K562 (cell line): ENCODE measurements around the gene SYT7. TPM values are rescaled to one million over a fixed set of nuclear protein-coding genes. Genes with fewer than 3 reads are reported as not detected.

Experiments
- ATAC-seq: fragments of 200-7000 bp; cut with Tn5 transposase; 3 replicates; pipeline ENCODE4 v1.9.1; 2020; ENCODE audit warnings: moderate library complexity
- BruUV-seq: library from RNA; stranded (reverse); fragments of 400-500 nt; replicated peaks from 2 replicates; lab custom pipeline; 2021; lab: Mats Ljungman, UMichigan
- CTCF ChIA-PET: fragments of 300-600 bp; formaldehyde crosslinking; extraction: SDS; loops from one replicate; lab custom pipeline; 2021; ENCODE audit warnings: low intra/inter-chr PET ratio; lab: Yijun Ruan, JAX
- POLR2A ChIA-PET: fragments of 300-600, 350-650 bp; sonication (Branson Sonifier 250); formaldehyde crosslinking; extraction: SDS; loops from one replicate; lab custom pipeline; 2021; ENCODE audit warnings: antibody characterized with exemption, inconsistent platforms; lab: Yijun Ruan, JAX
- DNase-seq, 4 experiments: peaks; one replicate each; pipeline versions ENCODE4 v3.0.0 to v3.0.0-alpha.2; 2011 to 2018; ENCODE audit warnings: low spot score in 3 of 4, mixed read lengths in 3 of 4; ENCODE audit errors: extremely low read depth in 1 of 4
- FAIRE-seq: peaks from 2 replicates; lab custom pipeline; 2011; peaks lifted over from hg19 to GRCh38; lab: Jason Lieb, UNC
- H2AFZ ChIP-seq: 2 replicates; pipeline ENCODE4 v1.6.0; 2011; ENCODE audit warnings: low read depth, low read length, control low read depth, inconsistent platforms
- H3K27ac ChIP-seq: fragments of 200-600 bp; 3 replicates; pipeline ENCODE4 v1.8.0; 2011; ENCODE audit warnings: low read depth, mild to moderate bottlenecking, control low read depth, inconsistent platforms, low read length, moderate library complexity, mixed read lengths; ENCODE audit errors: extremely low read depth
- H3K27me3 ChIP-seq, 2 experiments: fragments of 300-600 bp in 1 of 2; 2 replicates in 1 of 2; 3 replicates in 1 of 2; pipeline versions ENCODE4 v1.6.0 to v1.8.0; 2011; ENCODE audit warnings: inconsistent platforms in 2 of 2, low read length in 2 of 2, mild to moderate bottlenecking in 1 of 2, mixed read lengths in 1 of 2, moderate library complexity in 1 of 2; ENCODE audit not compliant: control insufficient read depth in 2 of 2, insufficient read depth in 2 of 2
- H3K36me3 ChIP-seq: fragments of 300-600 bp; 3 replicates; pipeline ENCODE4 v1.8.0; 2011; ENCODE audit warnings: mild to moderate bottlenecking, low read length, inconsistent platforms; ENCODE audit not compliant: control insufficient read depth, insufficient read depth
- H3K4me1 ChIP-seq, 2 experiments: fragments of 200-600 bp in 1 of 2; replicated peaks in 1 of 2; 2 replicates in 1 of 2; 3 replicates in 1 of 2; pipeline versions ENCODE4 v1.5.1 to v1.8.0; 2011; ENCODE audit warnings: inconsistent platforms in 2 of 2, low read length in 2 of 2, mild to moderate bottlenecking in 1 of 2, mixed read lengths in 1 of 2, moderate library complexity in 1 of 2; ENCODE audit not compliant: control insufficient read depth in 2 of 2, insufficient read depth in 2 of 2
- H3K4me2 ChIP-seq: 2 replicates; pipeline ENCODE4 v1.6.1; 2011; ENCODE audit warnings: low read length, control low read depth, inconsistent platforms, mixed read lengths; ENCODE audit not compliant: insufficient read depth
- H3K4me3 ChIP-seq: fragments of 200-600 bp; sonication (generic), shearing (Covaris generic); 2 replicates; pipeline ENCODE4 v1.5.1; 2016; ENCODE audit warnings: control low read depth, inconsistent platforms
- H3K79me2 ChIP-seq: fragments of 200-600 bp; 3 replicates; pipeline ENCODE4 v1.8.0; 2011; ENCODE audit warnings: low read length, inconsistent platforms; ENCODE audit not compliant: control insufficient read depth, insufficient read depth
- H3K9ac ChIP-seq, 2 experiments: 2 replicates each; pipeline versions ENCODE4 v1.6.0 to v1.6.1; 2011; ENCODE audit warnings: low read depth in 2 of 2, low read length in 2 of 2, control low read depth in 1 of 2, inconsistent platforms in 1 of 2, mild to moderate bottlenecking in 1 of 2, mixed read lengths in 1 of 2; ENCODE audit not compliant: insufficient read depth in 1 of 2
- H3K9me1 ChIP-seq: one replicate; pipeline ENCODE4 v1.6.0; 2011; ENCODE audit warnings: inconsistent platforms, mild to moderate bottlenecking, low read length, moderate library complexity; ENCODE audit not compliant: control insufficient read depth, insufficient read depth
- H3K9me3 ChIP-seq: replicated peaks from 2 replicates; pipeline ENCODE4 v1.5.1; 2011; ENCODE audit warnings: low read depth, low read length, inconsistent platforms; ENCODE audit not compliant: control insufficient read depth, insufficient read depth
- H4K20me1 ChIP-seq: replicated peaks from 2 replicates; pipeline ENCODE4 v1.6.1; 2011; ENCODE audit warnings: low read length, inconsistent platforms, mixed read lengths; ENCODE audit not compliant: control insufficient read depth, insufficient read depth
- ARNT ChIP-seq, 2 experiments: fragments of 450-650 bp; IDR thresholded peaks; 2 replicates each; pipeline ENCODE4 v1.6.1; 2016; ENCODE audit warnings: mild to moderate bottlenecking in 1 of 2
- CHD7 ChIP-seq: fragments of 200-600 bp; sonication (generic); IDR thresholded peaks from one replicate; pipeline ENCODE4 v1.6.1; 2012; ENCODE audit warnings: mild to moderate bottlenecking, low read depth, low read length, inconsistent platforms
- DDX20 ChIP-seq: fragments of 450-650 bp; IDR thresholded peaks from 2 replicates; pipeline ENCODE4 v1.6.1; 2016; ENCODE audit warnings: missing genetic modification characterization, low read depth, mild to moderate bottlenecking, missing compliant biosample characterization, moderate library complexity
- HDGF ChIP-seq: fragments of 450-650 bp; IDR thresholded peaks from 2 replicates; pipeline ENCODE4 v1.6.1; 2016
- HINFP ChIP-seq: fragments of 450-650 bp; conservative IDR thresholded peaks from 2 replicates; pipeline ENCODE4 v1.6.1; 2016; ENCODE audit warnings: missing genetic modification characterization, low read depth, mild to moderate bottlenecking, control low read depth, missing compliant biosample characterization
- ZNF224 ChIP-seq: sonication (generic); formaldehyde crosslinking; IDR thresholded peaks from 2 replicates; pipeline ENCODE4 v1.8.0; 2022; ENCODE audit warnings: mild to moderate bottlenecking, missing genetic modification reagents
- ZNF263 ChIP-seq: sonication (generic); formaldehyde crosslinking; IDR thresholded peaks from 2 replicates; pipeline ENCODE4 v1.8.0; 2022; ENCODE audit warnings: mild to moderate bottlenecking, missing genetic modification reagents, borderline replicate concordance
- WGBS: fragments of 100-300 bp; shearing (Covaris generic); methylation state at CpG from one replicate; pipeline ENCODE4 v1.1.6; 2016; ENCODE audit warnings: low coverage, mixed read lengths; ENCODE audit not compliant: insufficient coverage; ENCODE audit errors: missing lambda C conversion rate; 5-methylcytosine and 5-hydroxymethylcytosine counted together
- in situ Hi-C: fragments of 300-500 bp; cut with MboI; formaldehyde crosslinking; loops from 4 replicates; pipeline ENCODE4 v1.15.0; 2018; ENCODE audit warnings: inconsistent platforms, mixed read lengths
- intact Hi-C: fragments of 100-400 bp; cut with micrococcal nuclease; formaldehyde crosslinking; loops from 2 replicates; pipeline ENCODE4 v1.14.2; 2022
- polyA plus RNA-seq, 8 experiments: library from polyadenylated mRNA; depleted of rRNA in 4 of 8; stranded (reverse) in 5 of 8; unstranded in 3 of 8; fragments of >200 nt; fragmentation: Nextera tagmentation in 2 of 8; fragmentation: Illumina TruSeq in 1 of 8; extraction: Ambion mirVana in 2 of 8; extraction: Trizol in 1 of 8; gene quantifications; 2 replicates each; pipeline versions ENCODE4 v1.2.1 to v1.2.3, GENCODE V29; 2011 to 2014; ENCODE audit warnings: inconsistent platforms in 1 of 8, missing spikeins in 1 of 8
- total RNA-seq, 7 experiments: library from RNA; depleted of rRNA in 6 of 7; stranded (reverse); fragments of >200 nt in 6 of 7; fragmentation: Illumina TruSeq in 2 of 7; extraction: Trizol in 2 of 7; gene quantifications; 2 replicates each; pipeline versions ENCODE4 v1.2.1 to v1.2.3, GENCODE V29; 2011 to 2021; ENCODE audit warnings: low replicate concordance in 1 of 7

SYT7 gene
- total and polyA plus RNA-seq, 9 of the 15 experiments (the other 6 are each of a cell fraction or from before 2014, with no cell fraction given): 0.01 to 0.51 (median 0.16) TPM; not detected in 1

- Histone ChIP-seq H3K9ac (no peak overlapping the region), H3K4me1 (peaks cover 0 to 6% of the 10 kb centered on the region in 2 experiments; a peak in 1 of 5 replicates), H3K27me3 (peaks cover 56 to 86% of the 10 kb centered on the region in 2 experiments; a peak in 4 of 5 replicates), H2AFZ (no peak overlapping the region), H3K4me2 (no peak overlapping the region), H3K36me3 (no peaks in the 10 kb centered on the region), H3K27ac (no peak overlapping the region), H3K9me1 (no peaks in the 10 kb centered on the region), H3K4me3 (no peak overlapping the region), H3K9me3 (no peaks in the 10 kb centered on the region), H3K79me2 (no peaks in the 10 kb centered on the region), H4K20me1 (no peaks in the 10 kb centered on the region; the same call in none of the 2 replicates)
- WGBS: under 1% methylated on average over 21 of the region's 21 CpGs
- ATAC-seq: no peak
- ChIA-PET POLR2A (no interaction called here), CTCF (no interaction called here)
- intact Hi-C loops (no loop called here), in situ Hi-C loops (no loop called here)
- no peak for DNase-seq
- FAIRE-seq: no peak
- no TSS peak for BruUV-seq
- TF ChIP-seq ZNF224 (CRISPR knock-in tag) (no peak), HDGF (no peak), DDX20 (tag) (no peak), HINFP (tag) (no peak), ARNT (IDR thresholded peaks at IDR 0.05) (no peak), CHD7 (no peak), ZNF263 (no peak)
Observed at GRCh38 chr11:61529537-61530225, 51.2 kb downstream of the SYT7 start.
